Raji (cell line): ENCODE results near the gene KIAA1217.

Source experiments
- POLR2A ChIP-seq: IDR thresholded peaks from 2 replicates; pipeline ENCODE4 v1.6.1; 2011; ENCODE audit warnings: low read depth, low read length, control low read depth; ENCODE audit not compliant: insufficient read depth

The KIAA1217 gene

GRCh38 chr10:24376731-24377130, 167.8 kb downstream of the KIAA1217 start:
- no peak for TF ChIP-seq POLR2A

- TF ChIP-seq POLR2A, result no peak
These were observed 169.4 kb downstream of the KIAA1217 start for GRCh38 chr10:24378126-24378920.

DNA sequence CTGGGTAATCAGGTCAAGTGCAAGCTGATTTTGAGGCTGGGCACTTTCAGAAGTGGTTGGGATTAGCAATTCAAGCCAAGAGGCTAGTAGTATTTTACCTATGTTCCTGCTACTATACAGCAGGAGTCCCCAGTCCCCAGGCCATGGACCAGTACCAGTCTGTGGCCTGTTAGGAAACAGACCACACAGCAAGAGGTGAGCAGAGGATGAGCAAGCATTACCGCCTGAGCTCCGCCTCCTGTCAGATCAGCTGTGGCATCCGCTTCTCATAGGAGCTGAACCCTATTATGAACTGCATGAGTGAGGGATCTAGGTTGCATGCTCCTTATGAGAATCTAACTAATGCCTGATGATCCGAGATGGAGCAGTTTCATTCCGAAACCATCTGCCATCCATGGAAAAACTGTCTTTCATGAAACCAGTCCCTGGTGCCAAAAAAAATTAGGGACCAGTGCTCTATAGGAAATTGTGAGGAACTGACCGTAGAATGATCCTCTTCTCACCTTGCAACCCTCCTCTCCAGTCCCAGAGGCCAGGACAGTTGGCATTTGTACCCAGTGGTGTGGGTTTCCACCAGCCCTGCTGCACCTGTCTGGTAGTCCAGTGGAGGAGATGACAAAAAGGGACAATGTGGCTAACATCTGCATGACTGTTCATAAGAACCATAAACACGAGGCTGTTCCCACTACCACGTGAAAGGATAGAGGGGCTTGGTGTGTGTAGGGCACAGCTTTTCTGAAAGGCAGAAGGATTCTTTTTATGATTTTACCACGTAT, 172.5 kb downstream of the KIAA1217 start:
- TF ChIP-seq POLR2A, result no peak

DNA sequence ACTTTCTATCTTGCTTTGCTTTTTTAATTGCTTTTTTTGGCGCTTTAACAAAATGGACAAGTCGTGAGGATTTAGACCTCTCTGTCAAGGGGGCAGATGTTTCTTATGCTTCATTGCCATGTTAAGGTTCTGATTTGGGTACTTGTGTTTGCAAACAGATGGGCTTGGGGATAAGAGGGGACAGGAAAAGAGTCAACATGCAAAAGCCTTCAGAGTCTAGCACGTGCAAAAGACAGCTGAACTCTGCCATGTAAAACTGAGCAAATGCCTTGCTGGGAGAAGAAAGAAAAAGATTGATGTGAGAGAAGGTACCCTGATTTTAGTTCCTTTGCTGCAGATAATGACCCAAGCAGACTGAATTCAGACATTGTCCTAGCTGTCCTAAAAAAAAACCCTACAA, 173.1 kb downstream of the KIAA1217 start:
- no peak for TF ChIP-seq POLR2A

- TF ChIP-seq POLR2A, result no peak
These were observed 173.6 kb downstream of the KIAA1217 start for GRCh38 chr10:24382596-24382978.

- no peak for TF ChIP-seq POLR2A
These were observed 174.2 kb downstream of the KIAA1217 start for GRCh38 chr10:24382979-24383663.

DNA sequence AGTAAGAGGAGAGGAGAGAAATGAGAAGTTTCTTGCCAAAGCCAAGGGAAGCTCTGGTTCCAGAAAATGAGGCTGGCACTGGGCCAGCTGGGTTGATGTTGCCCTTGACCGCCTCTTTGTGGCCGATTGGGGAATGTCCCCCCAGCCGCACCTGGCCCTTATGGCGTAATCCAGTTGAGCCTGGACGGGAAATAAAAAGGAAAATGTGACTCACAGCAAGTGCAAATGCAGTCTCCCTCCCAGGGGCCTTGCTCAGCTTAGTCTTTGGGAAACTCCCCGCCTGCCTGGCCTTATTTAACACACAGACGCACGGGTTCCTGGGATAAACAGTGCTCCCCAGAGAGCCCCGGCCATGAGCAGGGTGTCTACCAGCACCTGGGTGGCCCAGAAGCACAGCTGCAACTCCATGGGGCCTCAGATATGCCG, 174.8 kb downstream of the KIAA1217 start:
- TF ChIP-seq POLR2A, result no peak

- no peak for TF ChIP-seq POLR2A
These were observed 176.0 kb downstream of the KIAA1217 start for GRCh38 chr10:24384954-24385353.

GRCh38 chr10:24385776-24386175, 176.8 kb downstream of the KIAA1217 start:
- TF ChIP-seq POLR2A, result no peak

GRCh38 chr10:24390146-24390700, 181.3 kb downstream of the KIAA1217 start:
- TF ChIP-seq POLR2A, result no peak

DNA sequence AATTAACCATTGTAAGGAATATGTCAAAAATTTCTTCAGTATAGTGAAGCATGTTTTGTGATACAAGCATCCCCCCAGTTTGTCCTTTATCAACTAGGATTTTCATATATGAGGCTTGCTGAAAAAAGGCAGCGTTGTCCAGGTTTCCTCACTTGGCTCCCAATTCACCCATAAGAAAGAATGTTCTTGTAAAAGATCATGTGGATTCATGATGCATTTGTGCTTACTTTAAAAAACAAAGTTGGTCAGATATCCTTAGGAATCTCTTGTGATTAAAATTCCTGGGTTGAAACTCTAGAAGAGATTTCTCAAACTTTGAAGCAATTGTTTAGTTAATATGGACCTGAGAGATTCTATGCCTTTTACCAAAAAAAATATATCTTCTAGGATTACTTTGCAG, 181.8 kb downstream of the KIAA1217 start:
- no peak for TF ChIP-seq POLR2A

DNA sequence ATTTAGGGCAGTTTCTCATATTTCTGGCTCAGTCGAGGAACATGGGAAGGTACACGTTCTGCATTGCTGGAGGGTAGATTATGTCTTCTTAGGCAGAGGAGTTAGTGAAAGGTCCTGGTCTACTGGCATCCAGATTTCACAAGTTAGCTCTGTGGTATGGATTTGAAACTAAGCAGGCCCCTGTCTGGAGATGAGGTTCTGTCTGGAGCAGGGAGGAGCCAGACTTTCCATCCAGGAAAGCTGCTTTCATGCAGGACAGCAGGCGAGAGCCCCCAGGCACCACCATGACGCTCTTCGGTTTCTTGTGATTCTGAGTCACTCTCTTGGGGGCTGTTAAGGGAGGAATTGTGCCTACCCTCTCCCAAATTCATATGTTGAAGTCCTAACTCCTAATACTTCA, 184.3 kb downstream of the KIAA1217 start:
- TF ChIP-seq POLR2A, result no peak

DNA sequence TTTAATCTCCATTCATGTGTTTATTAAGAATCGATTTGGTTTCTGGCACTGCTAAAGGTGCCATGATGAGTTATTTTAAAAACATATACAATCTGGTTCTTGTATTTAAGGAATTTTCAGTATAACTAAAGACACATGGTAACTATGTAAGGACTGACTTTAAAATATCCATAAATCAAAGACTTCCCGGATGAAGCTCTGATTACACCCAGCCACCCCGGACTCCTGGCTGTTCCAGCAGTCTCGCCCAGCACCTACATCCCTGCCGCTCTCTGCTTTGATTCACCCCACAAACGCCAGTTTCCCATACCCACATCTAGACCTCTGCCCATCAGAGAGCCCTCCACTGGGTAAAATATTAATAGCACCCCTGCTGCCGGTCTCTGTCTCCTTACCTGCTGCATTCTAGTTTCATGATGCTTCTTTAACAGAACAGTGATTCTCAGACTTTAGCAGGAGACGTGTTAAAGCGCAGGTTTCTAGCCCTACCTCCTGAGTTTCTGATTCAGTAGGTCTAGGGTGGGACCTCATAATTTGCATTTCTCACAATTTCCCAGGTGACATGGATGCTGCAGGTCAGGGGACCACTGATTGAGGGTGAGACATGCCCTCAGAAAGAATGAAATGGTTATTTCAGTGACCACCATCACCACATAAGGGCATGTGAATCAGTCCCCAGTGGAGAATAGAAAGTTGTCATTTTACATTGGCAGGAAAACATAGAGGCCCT, 185.7 kb downstream of the KIAA1217 start:
- no peak for TF ChIP-seq POLR2A

- no peak for TF ChIP-seq POLR2A
These were observed 187.5 kb downstream of the KIAA1217 start for GRCh38 chr10:24396396-24396795.

DNA sequence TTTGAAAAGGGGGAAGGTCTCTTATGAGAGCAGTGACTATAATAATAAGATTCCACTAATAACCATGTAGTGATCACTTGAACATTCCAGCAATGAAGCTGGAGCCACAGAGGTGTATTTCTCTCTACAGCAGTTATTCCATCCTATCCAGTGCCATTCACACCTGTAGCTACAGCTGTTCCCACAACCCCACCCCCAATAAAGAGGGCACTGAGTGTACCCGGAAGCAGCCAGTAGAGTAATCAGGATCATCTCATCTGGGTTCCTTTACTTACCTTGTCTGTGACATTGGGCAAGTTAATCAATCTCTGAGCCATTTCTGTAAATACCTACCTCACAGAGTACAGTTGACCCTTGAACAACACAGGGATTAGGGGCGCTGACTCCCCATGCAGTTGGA, 188.7 kb downstream of the KIAA1217 start:
- no peak for TF ChIP-seq POLR2A
